ENCODE results near the gene IQCN.

IQCN gene

GRCh38 chr19:18308051-18308947 is 34.0 kb upstream of the IQCN start:
- Histone ChIP-seq H3K27ac (replicated peaks) (no peak overlapping the region), H3K4me3 (replicated peaks; ENCODE audit: insufficient read depth, low read length) (no peak overlapping the region), H3K27me3 (ENCODE audit: insufficient read depth, poor library complexity, severe bottlenecking) (no peaks in the 10 kb centered on the region)
- no peak for DNase-seq (ENCODE audit: low read depth in 1 of 2, low spot score in 1 of 2)
- TF ChIP-seq SPI1 (IDR thresholded peaks at IDR 0.05; ENCODE audit: borderline replicate concordance, low read depth) (no peak), POLR2AphosphoS5 (IDR thresholded peaks at IDR 0.05; ENCODE audit: low read depth) (no peak), GABPA (IDR thresholded peaks at IDR 0.05; ENCODE audit: low read depth) (no peak), REST (IDR thresholded peaks at IDR 0.05; ENCODE audit: insufficient replicate concordance, low read depth) (no peak)
- TF ChIP-seq, protein P1, sequence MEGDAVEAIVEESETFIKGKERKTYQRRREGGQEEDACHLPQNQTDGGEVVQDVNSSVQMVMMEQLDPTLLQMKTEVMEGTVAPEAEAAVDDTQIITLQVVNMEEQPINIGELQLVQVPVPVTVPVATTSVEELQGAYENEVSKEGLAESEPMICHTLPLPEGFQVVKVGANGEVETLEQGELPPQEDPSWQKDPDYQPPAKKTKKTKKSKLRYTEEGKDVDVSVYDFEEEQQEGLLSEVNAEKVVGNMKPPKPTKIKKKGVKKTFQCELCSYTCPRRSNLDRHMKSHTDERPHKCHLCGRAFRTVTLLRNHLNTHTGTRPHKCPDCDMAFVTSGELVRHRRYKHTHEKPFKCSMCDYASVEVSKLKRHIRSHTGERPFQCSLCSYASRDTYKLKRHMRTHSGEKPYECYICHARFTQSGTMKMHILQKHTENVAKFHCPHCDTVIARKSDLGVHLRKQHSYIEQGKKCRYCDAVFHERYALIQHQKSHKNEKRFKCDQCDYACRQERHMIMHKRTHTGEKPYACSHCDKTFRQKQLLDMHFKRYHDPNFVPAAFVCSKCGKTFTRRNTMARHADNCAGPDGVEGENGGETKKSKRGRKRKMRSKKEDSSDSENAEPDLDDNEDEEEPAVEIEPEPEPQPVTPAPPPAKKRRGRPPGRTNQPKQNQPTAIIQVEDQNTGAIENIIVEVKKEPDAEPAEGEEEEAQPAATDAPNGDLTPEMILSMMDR (IDR thresholded peaks at IDR 0.05; ENCODE audit: insufficient read depth, low read length): no peak

GRCh38 chr19:18307271-18307681 is 33.0 kb upstream of the IQCN start:
- Histone ChIP-seq H3K4me3 (replicated peaks; ENCODE audit: insufficient read depth, low read length) (no peak overlapping the region), H3K27ac (replicated peaks) (no peak overlapping the region), H3K27me3 (ENCODE audit: insufficient read depth, poor library complexity, severe bottlenecking) (no peaks in the 10 kb centered on the region)
- no peak for DNase-seq (ENCODE audit: low read depth in 1 of 2, low spot score in 1 of 2)
- TF ChIP-seq REST (IDR thresholded peaks at IDR 0.05; ENCODE audit: insufficient replicate concordance, low read depth) (no peak), POLR2AphosphoS5 (IDR thresholded peaks at IDR 0.05; ENCODE audit: low read depth) (no peak), SPI1 (IDR thresholded peaks at IDR 0.05; ENCODE audit: borderline replicate concordance, low read depth) (no peak), GABPA (IDR thresholded peaks at IDR 0.05; ENCODE audit: low read depth) (no peak)
- TF ChIP-seq, protein P1 (IDR thresholded peaks at IDR 0.05; ENCODE audit: insufficient read depth, low read length): no peak

DNA sequence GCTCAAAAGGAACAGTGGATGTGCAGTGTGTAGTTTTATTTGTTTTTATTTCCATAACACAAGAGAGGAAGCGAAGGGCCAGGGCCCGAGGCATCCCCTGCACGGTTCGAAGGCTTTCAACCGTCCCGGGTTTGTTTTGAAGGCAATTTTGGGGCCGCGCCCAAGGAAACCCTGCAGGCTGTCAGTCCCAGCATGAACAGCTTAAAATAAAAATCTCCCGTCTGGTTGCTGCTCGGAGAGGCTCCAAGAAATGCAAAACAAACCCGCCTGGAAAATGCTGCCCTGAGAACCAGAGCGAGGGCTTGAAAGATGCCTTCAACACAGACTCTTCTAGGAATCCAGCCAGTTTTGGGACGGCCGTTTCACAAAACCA is 32.6 kb upstream of the IQCN start:
- H3K4me3 ChIP-seq (replicated peaks; ENCODE audit: insufficient read depth, low read length): no peak overlapping the region
- no peak for DNase-seq (ENCODE audit: low read depth in 1 of 2, low spot score in 1 of 2)
- no peak for TF ChIP-seq SPI1 (IDR thresholded peaks at IDR 0.05; ENCODE audit: borderline replicate concordance, low read depth)
- TF ChIP-seq POLR2AphosphoS5 (IDR thresholded peaks at IDR 0.05; ENCODE audit: low read depth): no peak
- TF ChIP-seq REST (IDR thresholded peaks at IDR 0.05; ENCODE audit: insufficient replicate concordance, low read depth): no peak
- TF ChIP-seq, protein P1 (IDR thresholded peaks at IDR 0.05; ENCODE audit: insufficient read depth, low read length): no peak
- TF ChIP-seq GABPA (IDR thresholded peaks at IDR 0.05; ENCODE audit: low read depth): no peak
- no peak overlapping the region for H3K27ac ChIP-seq (replicated peaks)
- H3K27me3 ChIP-seq (ENCODE audit: insufficient read depth, poor library complexity, severe bottlenecking): no peaks in the 10 kb centered on the region
